Left cardiac atrium (tissue), 4 donors: ENCODE data around the gene PLEKHA7. TPM values are rescaled to one million over a fixed set of nuclear protein-coding genes. Genes with fewer than 3 reads are reported as not detected.

Experiments used
- ATAC-seq, 2 donors: fragments of 200-7000 bp; cut with Tn5 transposase; one replicate each; pipeline ENCODE4 v1.9.1; 2020; ENCODE audit warnings: mild to moderate bottlenecking in 2 of 2, moderate library complexity in 2 of 2
- DNase-seq: peaks from one replicate; pipeline ENCODE4 v3.0.0-alpha.2; 2020
- intact Hi-C, 2 donors: fragments of 100-400 bp; cut with DNase I; formaldehyde crosslinking; loops; one replicate each; pipeline versions ENCODE4 v1.14.1 to v1.15.1; 2022 to 2023
- total RNA-seq, 2 donors: library from RNA; stranded (reverse); fragmentation: NEBNext Ultra II Directional; extraction: Animal tissue kit (Norgen Biotek cat#: 25700); gene quantifications; one replicate each; pipeline ENCODE4 v1.2.1, GENCODE V29; 2021
- donor health status: DM: no; HTN: yes; CAD: no.
- donor health status: DM: no; HTN: yes; CAD: no; lungs with severe emphysema.
- donor health status: DM: yes; HTN: yes; CAD: no.
- donor health status: Dilated cardiomyopathy.

The PLEKHA7 gene
- total RNA-seq, 2 donors from 2014 or later = 23.6 to 31.1 TPM

DNA sequence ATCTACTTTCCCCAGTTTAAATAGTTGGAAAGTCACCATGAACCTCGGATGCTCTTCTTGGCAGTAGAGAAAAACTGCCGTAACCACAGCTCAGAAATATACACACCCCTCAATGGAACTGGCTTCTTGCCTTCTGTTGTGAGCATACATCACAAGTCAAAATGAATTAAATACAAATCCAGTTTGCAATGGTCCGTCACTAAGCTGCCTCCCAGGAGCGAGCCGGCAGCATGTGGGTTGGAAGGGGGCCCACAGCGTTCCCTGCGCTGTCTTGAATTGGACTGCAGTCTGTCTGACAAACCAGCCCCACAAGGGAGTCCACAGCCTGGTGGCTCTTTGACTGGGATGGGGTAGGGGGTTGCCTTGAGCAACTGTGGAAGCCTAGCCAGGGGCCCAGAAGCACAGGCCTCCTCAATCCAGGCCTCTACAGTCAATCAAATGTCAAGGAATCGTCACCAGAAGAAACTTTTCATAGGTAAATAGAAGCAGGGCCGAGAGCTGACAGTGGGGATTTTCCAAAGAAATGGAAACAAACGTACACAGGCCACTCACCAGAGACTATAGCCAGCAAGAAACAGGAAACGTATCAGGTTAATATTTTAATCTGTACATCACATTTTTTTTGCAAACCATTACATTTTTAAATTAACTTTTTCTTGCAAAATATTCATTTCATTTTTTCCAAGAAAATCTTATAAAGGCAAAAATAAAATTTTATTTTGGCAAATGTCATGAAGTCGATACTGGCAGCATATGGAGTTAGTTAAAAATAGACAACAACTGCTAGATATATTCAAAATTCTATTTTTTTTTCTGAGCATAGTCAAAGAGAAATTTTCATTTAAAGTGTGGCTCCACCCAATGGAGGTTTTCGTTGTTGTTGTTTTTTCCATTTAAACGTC is 237.3 kb downstream of the PLEKHA7 start:
- intact Hi-C loops = no loop called here
- ATAC-seq (no peak), DNase-seq (no peak)

GRCh38 chr11:16775614-16776283 is 238.5 kb downstream of the PLEKHA7 start:
- DNase-seq (no peak), ATAC-seq (no peak)
- intact Hi-C loops = no loop called here

- intact Hi-C loops = no loop called here
- DNase-seq (no peak), ATAC-seq (no peak)
These were observed 239.1 kb downstream of the PLEKHA7 start for GRCh38 chr11:16774936-16775613.

- no peak for ATAC-seq
- intact Hi-C loops = no loop called here
- no peak for DNase-seq
These were observed 240.0 kb downstream of the PLEKHA7 start for GRCh38 chr11:16773981-16774935.

DNA sequence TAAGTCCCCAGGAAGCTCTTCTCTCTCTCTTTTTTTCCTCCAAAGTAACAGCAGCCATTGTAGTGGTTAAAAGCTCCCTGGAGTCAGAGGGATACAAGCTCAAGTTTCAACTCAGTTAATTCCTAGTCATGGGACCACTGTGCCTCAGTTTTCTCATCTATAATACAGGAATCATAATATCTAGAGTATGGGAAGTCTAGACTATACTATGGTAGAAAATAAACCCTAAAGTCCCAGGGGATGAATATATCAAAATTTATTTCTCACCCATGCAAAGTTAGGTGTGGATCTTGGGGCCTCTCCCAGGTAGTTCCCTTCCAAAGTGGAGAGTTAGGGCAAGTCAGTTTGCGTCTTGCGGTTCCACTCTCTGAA is 242.1 kb downstream of the PLEKHA7 start:
- no peak for ATAC-seq
- DNase-seq = no peak
- intact Hi-C loops = no loop called here

GRCh38 chr11:16771350-16772140 is 242.7 kb downstream of the PLEKHA7 start:
- intact Hi-C loops = no loop called here
- no peak for DNase-seq
- no peak for ATAC-seq

DNA sequence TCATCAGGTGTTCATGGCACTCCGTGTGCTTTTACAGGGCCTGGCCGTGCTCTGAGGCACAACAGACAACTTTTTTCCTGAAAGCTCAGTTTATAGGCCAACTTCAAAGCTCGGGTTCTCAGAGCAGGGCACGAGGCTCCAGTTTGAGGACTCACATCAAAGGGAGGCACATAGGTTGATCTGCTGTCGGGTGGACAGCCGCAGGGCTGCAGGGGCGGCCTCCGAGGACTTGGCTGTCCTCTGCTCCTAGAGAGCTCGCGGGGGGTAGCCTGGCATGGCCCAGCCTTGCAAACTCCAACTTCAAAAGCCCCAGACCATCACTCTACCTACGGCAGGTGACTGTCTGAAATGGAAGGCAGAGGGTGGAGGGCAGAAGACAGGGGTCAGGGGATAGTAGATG is 244.2 kb downstream of the PLEKHA7 start:
- intact Hi-C loops = no loop called here
- no peak for ATAC-seq
- DNase-seq = no peak

DNA sequence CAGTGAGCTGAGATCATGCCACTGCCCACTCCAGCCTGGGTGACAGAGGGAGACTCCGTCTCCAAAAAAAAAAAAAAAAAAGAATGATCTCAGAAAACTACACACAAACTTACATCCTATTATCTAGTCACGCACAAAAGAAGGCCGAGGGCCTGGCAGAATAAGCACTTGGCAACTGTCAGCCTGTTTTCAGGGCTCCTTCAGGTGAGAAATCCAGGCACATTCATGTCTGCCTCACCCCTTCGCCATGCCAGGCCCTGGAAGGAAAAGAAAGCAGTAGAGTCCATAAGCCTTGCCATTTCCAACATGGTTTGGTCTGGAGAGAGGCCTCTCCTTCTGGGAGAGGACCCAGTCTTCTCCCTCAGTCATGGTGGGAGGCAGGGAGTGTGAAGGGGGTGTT is 244.8 kb downstream of the PLEKHA7 start:
- no peak for DNase-seq
- intact Hi-C loops = no loop called here
- no peak for ATAC-seq

DNA sequence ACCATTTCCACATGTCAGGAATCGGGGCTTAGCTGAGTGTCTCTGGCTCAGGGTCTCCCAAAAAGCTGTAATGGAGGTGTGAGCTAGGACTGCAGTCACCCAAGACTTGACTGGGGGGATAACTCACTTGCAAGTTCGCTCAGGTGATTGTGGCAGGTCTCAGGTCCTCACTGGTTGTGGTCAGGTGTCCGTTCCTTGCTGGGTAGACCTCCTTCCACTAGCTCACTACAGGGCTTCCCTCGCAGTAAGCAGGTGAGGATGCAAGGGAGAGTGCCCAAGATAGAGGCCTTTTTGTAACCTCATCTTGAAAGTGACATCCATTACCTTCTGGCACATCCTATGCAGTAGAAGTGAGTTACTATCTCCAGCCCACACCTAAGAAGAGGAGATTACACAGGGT is 246.3 kb downstream of the PLEKHA7 start:
- intact Hi-C loops = no loop called here
- no peak for ATAC-seq

GRCh38 chr11:16767137-16767536 is 247.1 kb downstream of the PLEKHA7 start:
- intact Hi-C loops = no loop called here
- no peak for ATAC-seq
- no peak for DNase-seq

More for the DNA sequence above, 246.3 kb downstream of the PLEKHA7 start:
- no peak for DNase-seq

- ATAC-seq (no peak), DNase-seq (no peak)
- intact Hi-C loops = no loop called here
These were observed 249.3 kb downstream of the PLEKHA7 start for GRCh38 chr11:16764888-16765287.

DNA sequence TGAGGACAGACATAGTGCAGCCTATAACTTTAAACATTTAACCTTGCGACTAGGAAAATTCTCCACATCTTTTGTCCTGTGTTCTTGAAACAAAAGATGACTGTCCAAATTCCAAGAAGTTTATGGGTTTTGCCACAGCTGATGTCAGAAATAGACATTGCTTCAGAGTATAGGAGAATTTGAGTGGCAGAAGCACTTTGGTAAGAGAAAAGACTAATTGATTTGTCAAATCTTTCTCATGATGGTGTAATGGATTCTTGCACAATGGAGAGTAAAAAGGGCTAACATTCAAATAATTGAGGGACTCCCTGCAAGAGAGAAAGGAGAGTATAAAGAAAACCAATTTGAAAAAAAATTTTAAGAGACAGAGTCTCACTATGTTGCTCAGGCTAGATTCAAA is 250.5 kb downstream of the PLEKHA7 start:
- DNase-seq (no peak), ATAC-seq (no peak)
- intact Hi-C loops = no loop called here

DNA sequence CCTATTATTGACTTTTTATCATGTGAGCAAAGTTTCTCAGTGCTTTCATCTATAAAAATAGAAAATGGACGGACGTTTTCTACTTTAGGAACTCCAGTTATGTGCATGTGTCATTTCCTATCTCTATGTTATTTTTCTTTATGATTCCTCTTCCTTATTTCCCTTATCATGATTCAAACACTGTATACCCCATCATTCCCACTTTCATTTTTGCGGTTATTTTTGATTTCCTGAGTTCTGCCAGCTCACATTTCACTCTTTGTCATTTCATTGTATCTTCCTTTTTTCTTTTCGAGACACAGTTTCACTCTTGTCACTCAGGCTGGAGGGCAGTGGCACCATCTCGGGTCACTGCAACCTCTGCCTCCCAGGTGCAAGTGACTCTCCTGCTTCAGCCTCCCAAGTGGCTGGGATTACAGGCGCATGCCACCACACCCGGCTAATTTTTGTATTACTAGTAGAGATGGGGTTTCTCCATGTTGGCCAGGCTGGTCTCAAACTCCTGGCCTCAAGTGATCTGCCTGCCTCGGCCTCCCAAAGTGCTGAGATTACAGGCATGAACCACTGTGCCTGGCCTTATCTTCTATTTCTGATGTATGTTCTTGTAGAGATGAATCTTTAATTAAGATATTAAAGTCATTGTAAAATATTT is 254.2 kb downstream of the PLEKHA7 start:
- ATAC-seq (no peak), DNase-seq (no peak)
- intact Hi-C loops = no loop called here

DNA sequence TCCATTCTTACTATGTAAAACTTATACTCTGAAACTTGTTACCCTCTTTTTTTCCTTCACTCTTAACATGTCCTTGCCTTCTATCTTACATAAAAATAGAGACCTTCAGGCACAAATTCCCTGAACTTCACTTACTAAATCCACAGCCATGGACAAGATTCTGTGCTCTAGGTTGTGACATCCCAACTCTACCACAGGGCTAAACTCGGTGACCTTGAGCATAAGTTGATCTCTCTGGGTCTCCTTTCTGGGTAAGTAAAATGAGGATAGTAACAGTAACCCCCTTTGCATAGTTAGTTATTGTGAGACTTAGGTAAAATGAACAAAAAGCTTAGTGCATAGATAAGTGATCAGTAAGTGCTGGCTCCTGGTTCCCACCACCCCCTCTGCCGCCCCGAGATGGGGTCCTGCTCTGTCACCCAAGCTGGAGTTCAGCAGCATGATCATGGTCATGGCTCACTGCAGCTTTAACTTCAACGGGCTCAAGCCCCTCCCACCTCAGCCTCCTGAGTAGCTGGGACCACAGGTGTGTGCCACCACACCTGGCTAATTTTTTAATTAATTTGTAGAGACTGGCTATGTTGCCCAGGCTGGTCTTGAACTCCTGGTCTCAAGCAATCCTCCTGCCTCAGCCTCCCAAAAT is 255.7 kb downstream of the PLEKHA7 start:
- DNase-seq (no peak), ATAC-seq (peak in 1 of 2 donors; percentile 30)
- intact Hi-C loops = no loop called here

DNA sequence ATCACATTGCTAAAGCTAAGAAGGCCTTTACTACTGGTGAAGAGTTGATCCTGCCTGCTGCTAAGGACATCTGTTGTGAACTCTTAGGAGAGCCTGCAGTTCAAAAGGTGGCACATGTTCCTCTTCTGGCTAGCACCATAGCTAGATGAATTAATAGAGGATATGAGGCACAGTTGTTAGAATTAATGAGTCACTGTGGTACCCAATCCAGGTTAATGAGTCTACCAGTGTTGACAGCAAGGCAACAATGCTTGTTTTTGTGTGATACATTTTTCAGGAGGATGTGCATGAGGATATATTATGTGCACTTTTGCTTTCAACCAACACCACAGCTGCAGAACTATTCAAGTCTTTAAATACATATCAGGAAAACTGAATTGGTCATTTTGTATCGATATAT is 263.8 kb downstream of the PLEKHA7 start:
- intact Hi-C loops = no loop called here
- DNase-seq (no peak), ATAC-seq (no peak)

DNA sequence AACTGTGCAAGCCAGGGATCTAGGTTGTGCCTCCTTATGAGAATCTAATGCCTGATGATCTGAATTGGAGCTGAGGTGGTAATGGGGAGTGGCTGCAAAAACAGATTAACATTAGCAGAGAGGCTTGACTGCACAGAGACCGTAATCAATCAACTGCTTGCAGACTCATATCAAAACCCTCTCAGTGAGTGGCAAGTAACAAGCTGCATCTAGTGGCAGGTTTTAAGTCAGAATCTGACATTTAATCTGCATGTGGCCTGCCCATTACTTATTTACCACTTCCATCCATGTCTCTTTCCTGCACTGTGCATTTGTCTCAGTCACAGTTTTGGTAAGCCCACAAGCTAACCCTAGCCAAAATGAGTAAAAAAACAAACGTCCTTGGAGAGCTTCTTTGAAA is 264.5 kb downstream of the PLEKHA7 start:
- DNase-seq = no peak
- no peak for ATAC-seq
- intact Hi-C loops = no loop called here

- no peak for ATAC-seq
- DNase-seq = no peak
- intact Hi-C loops = no loop called here
These were observed 265.1 kb downstream of the PLEKHA7 start for GRCh38 chr11:16749092-16749491.
